Esophagus (tissue), 2 donors: ENCODE results near the gene FBLN2. TPM values are rescaled to one million over a fixed set of nuclear protein-coding genes. Genes with fewer than 3 reads are reported as not detected.

Source experiments
- H3K27ac ChIP-seq, 2 donors: one replicate each; pipeline ENCODE4 v1.5.1; 2013; ENCODE audit warnings: low read depth in 2 of 2, mild to moderate bottlenecking in 2 of 2, inconsistent platforms in 1 of 2, low read length in 1 of 2, moderate library complexity in 1 of 2
- H3K27me3 ChIP-seq, 2 donors: one replicate each; pipeline ENCODE4 v1.6.1; 2013; ENCODE audit warnings: low read length in 2 of 2, control low read depth in 1 of 2, mild to moderate bottlenecking in 1 of 2; ENCODE audit not compliant: insufficient read depth in 2 of 2, control insufficient read depth in 1 of 2
- H3K36me3 ChIP-seq, 2 donors: one replicate each; pipeline ENCODE4 v1.6.1; 2013; ENCODE audit warnings: low read length in 1 of 2; ENCODE audit not compliant: control insufficient read depth in 2 of 2, insufficient read depth in 2 of 2
- H3K4me1 ChIP-seq, 2 donors: one replicate each; pipeline ENCODE4 v1.6.1; 2013; ENCODE audit warnings: low read length in 1 of 2; ENCODE audit not compliant: control insufficient read depth in 2 of 2, insufficient read depth in 2 of 2
- H3K4me3 ChIP-seq, 2 donors: one replicate each; pipeline ENCODE4 v1.5.1; 2013; ENCODE audit warnings: low read length in 2 of 2, mild to moderate bottlenecking in 2 of 2, low read depth in 1 of 2, moderate library complexity in 1 of 2
- H3K9me3 ChIP-seq, 2 donors: one replicate each; pipeline ENCODE4 v1.6.1; 2013; ENCODE audit warnings: mild to moderate bottlenecking in 2 of 2, low read depth in 1 of 2, low read length in 1 of 2, moderate library complexity in 1 of 2; ENCODE audit not compliant: control insufficient read depth in 2 of 2, insufficient read depth in 1 of 2
- WGBS, 2 donors: extraction: QIAGEN DNeasy Blood & Tissue Kit; methylation state at CpG; one replicate each; pipeline ENCODE4 v1.1.7; 2013; 5-methylcytosine and 5-hydroxymethylcytosine counted together
- polyA plus RNA-seq, 2 donors: library from polyadenylated mRNA; stranded (reverse); fragments of 200-250 nt; gene quantifications; one replicate each; pipeline ENCODE4 v1.2.3, GENCODE V29; 2013
- donor health status: healthy with polysubstance abuse.
- donor health status: Bipolar disorder and iron deficiency.

Gene FBLN2
- polyA plus RNA-seq, 2 donors = 2.7 to 6.0 TPM

DNA sequence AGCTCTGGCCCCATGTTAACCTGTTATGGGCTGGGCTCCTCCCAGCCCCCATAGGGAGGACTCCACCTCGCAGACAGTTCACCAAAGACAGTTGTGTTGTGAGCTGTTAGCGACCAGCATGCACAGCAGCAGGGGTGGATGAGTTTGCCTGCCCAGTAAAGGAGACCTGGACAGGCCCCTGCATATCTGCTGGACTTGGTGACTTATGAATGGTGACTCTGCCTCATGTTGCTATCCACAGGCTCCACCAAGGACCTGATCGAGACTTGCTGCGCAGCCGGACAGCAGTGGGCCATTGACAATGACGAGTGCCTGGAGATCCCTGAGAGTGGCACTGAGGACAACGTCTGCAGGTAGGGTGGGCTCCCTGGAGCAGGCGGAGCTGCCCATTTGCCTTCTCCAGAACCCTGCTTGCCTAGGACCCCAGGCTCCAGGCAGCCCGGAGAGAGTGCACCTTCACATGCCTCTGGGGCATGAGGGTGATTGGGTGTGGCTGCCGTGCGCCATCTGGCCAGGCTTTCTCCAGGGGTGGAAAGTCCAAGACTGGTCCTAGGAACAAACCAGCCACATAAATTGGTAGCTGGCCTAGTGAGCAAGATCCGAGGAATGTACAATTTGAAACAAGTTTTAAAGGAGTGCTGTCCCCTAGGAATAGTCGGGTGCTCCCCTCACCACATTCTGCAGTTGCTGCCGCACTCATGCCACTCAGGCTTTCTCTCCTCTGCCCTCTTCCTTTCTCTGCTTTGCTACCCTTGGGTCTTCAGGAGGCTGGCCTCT lies 59.1 kb downstream of the FBLN2 start:
- Histone ChIP-seq H3K27ac (no peak overlapping the region), H3K4me3 (no peak overlapping the region), H3K4me1 (no peaks in the 10 kb centered on the region), H3K27me3 (no peaks in the 10 kb centered on the region), H3K9me3 (peaks cover 0 to 5% of the 10 kb centered on the region in 2 donors), H3K36me3 (no peaks in the 10 kb centered on the region)
- WGBS, 2 donors = 80 to 82% methylated on average over 14 of the region's 14 CpGs

- H3K9me3 ChIP-seq = peaks cover 0 to 5% of the 10 kb centered on the region in 2 donors
- no peaks in the 10 kb centered on the region for H3K4me1 ChIP-seq
- 88 to 89% methylated on average over 20 of the region's 20 CpGs for WGBS, 2 donors
- H3K27me3 ChIP-seq = no peaks in the 10 kb centered on the region
- H3K36me3 ChIP-seq = no peaks in the 10 kb centered on the region
- no peak overlapping the region for H3K27ac ChIP-seq
- H3K4me3 ChIP-seq = no peak overlapping the region
These were observed 60.2 kb downstream of the FBLN2 start for GRCh38 chr3:13608969-13609725.

DNA sequence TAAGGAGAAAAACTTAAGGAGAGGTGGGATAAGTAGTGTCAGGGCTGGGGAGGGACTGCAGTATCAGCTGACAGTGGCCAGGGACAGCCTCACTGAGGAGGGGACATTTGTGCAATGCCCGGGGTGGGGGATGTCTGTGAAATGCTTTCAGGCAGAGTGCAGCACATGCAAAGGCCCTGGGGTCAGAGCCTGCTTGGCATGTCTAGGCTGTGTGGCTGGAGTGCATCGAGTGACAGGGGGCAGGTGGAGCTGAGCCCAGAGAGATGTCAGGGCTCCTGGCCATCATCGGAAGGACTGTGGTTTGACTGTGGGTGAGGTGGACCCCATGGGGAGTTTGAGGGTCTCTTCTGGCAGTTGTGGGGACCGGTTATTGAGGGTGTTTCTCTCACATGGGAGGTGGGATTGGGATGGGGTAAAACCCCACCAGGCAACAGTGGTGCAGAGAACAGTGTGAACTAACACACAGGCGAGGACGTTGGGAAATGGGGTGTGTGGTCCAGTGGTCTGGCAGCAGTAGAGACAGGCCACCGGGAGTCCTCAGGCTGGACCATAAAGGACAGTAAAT lies 61.2 kb downstream of the FBLN2 start:
- H3K27me3 ChIP-seq = no peaks in the 10 kb centered on the region
- 91 to 92% methylated on average over 7 of the region's 7 CpGs for WGBS, 2 donors
- no peaks in the 10 kb centered on the region for H3K36me3 ChIP-seq
- H3K27ac ChIP-seq = no peak overlapping the region
- H3K9me3 ChIP-seq = peaks cover 1 to 5% of the 10 kb centered on the region in 2 donors
- H3K4me1 ChIP-seq = no peaks in the 10 kb centered on the region
- no peak overlapping the region for H3K4me3 ChIP-seq

DNA sequence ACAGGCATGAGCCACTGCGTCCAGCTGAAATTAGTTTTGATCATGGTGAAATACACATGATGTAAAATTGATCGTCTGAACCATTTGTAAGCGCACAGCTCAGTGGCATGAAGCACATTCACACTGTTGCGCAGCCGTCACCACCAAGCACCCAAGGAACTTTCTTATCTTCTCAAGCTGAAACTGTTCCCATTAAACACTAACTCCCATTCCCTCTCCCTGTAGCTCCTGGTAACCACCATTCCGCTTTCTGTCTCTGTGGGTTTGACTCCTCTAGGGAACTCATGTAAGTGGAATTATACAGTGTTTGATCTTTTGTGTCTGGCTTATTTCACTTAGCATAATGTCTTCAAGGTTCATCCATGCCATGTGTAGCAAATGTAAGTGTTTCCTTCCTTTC lies 62.3 kb downstream of the FBLN2 start:
- no peak overlapping the region for H3K27ac ChIP-seq
- no peaks in the 10 kb centered on the region for H3K4me1 ChIP-seq
- no peaks in the 10 kb centered on the region for H3K27me3 ChIP-seq
- peaks cover 2 to 9% of the 10 kb centered on the region in 2 donors for H3K9me3 ChIP-seq
- WGBS, 2 donors = 89 to 95% methylated on average over 6 of the region's 6 CpGs
- peaks cover 0 to 2% of the 10 kb centered on the region in 2 donors for H3K36me3 ChIP-seq
- no peak overlapping the region for H3K4me3 ChIP-seq

DNA sequence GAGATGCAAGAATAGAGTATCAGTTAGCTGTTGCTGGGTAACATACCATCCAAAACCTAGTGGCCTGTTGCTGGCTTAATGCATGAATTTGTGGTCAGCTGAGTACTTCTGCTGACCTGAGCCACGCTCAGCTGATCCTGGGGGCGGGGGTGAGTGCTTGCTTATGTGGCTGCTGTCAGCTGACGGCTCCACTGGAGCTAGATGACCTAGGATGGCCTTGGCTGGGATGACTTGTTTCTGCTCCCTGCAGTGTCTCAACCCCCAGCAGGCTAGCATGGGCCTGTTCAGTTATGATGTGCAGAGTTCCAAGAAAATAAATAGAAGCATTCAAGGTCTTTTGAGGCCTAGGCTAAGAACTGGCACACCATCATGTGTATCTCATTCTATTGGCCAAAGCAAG lies 63.9 kb downstream of the FBLN2 start:
- Histone ChIP-seq H3K4me1 (no peaks in the 10 kb centered on the region), H3K27me3 (no peaks in the 10 kb centered on the region), H3K27ac (no peak overlapping the region), H3K4me3 (no peak overlapping the region), H3K36me3 (peaks cover 0 to 2% of the 10 kb centered on the region in 2 donors), H3K9me3 (peaks cover 2 to 11% of the 10 kb centered on the region in 2 donors)
- WGBS, 2 donors = 79 to 81% methylated on average over 3 of the region's 3 CpGs

- Histone ChIP-seq H3K27me3 (no peaks in the 10 kb centered on the region), H3K4me1 (no peaks in the 10 kb centered on the region), H3K27ac (no peak overlapping the region), H3K4me3 (no peak overlapping the region), H3K9me3 (peaks cover 2 to 11% of the 10 kb centered on the region in 2 donors), H3K36me3 (peaks cover 0 to 2% of the 10 kb centered on the region in 2 donors)
- WGBS, 2 donors = 90 to 92% methylated on average over 14 of the region's 14 CpGs
These were observed 64.6 kb downstream of the FBLN2 start for GRCh38 chr3:13613343-13614190.

GRCh38 chr3:13614607-13615006 lies 65.7 kb downstream of the FBLN2 start:
- WGBS, 2 donors = 87 to 91% methylated on average over 2 of the region's 2 CpGs

DNA sequence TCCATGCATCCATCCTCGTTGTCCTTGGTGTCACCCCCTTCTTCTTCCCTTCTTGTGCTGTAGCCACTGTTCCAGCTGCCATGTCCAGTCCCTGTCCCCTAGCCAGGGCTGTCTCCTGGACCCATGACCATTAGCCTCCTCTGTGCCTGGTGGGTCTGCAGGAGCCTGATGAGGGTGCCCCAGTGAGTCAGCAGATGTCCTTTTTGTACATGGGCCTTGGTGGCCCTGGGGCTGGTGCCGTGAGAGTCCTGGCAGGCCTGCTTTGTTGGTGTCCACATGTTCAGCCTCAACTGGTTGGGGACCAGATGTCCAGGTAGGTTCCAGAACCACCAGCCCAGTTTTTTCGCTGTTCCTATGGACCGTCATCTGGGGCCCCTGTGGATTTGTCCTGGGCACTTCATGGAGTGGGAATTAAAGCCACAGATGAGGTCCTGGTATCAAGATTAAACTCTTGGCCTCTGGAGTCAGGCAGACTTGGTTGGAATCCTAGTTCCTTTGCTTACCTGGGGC lies 66.1 kb downstream of the FBLN2 start:
- H3K36me3 ChIP-seq = peaks cover 0 to 2% of the 10 kb centered on the region in 2 donors
- no peak overlapping the region for H3K27ac ChIP-seq
- 92 to 93% methylated on average over 4 of the region's 4 CpGs for WGBS, 2 donors
- H3K27me3 ChIP-seq = no peaks in the 10 kb centered on the region
- H3K4me3 ChIP-seq = no peak overlapping the region
- H3K4me1 ChIP-seq = no peaks in the 10 kb centered on the region
- peaks cover 2 to 9% of the 10 kb centered on the region in 2 donors for H3K9me3 ChIP-seq

More at GRCh38 chr3:13614607-13615006, 65.7 kb downstream of the FBLN2 start:
- H3K9me3 ChIP-seq = peaks cover 2 to 11% of the 10 kb centered on the region in 2 donors
- no peaks in the 10 kb centered on the region for H3K4me1 ChIP-seq
- H3K4me3 ChIP-seq = no peak overlapping the region
- H3K27ac ChIP-seq = no peak overlapping the region
- H3K36me3 ChIP-seq = peaks cover 0 to 2% of the 10 kb centered on the region in 2 donors
- no peaks in the 10 kb centered on the region for H3K27me3 ChIP-seq

DNA sequence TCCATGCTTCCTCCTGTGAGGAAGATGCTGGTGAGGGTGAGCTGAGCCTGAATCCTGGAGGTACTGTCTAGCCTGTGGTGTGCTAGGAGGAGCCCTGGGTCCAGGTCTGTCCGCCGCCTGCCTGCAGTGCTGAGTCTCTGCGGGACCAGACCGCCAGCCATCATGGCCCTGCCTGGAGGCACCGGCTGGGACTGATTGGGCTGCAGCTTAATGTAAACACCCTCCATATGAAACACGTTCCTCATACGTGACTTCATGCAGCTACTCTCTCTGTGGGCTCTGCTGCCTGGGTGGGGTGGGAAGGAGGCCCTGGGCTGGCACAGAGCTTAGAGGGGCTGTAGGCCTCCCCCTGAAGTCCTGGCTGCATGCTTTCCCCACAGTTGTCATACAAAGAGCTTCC lies 67.4 kb downstream of the FBLN2 start:
- 82 to 90% methylated on average over 7 of the region's 7 CpGs for WGBS, 2 donors

More for the DNA sequence above, 67.4 kb downstream of the FBLN2 start:
- Histone ChIP-seq H3K9me3 (peaks cover 2 to 8% of the 10 kb centered on the region in 2 donors), H3K36me3 (peaks cover 0 to 2% of the 10 kb centered on the region in 2 donors), H3K27me3 (no peaks in the 10 kb centered on the region), H3K4me1 (no peaks in the 10 kb centered on the region), H3K27ac (no peak overlapping the region), H3K4me3 (no peak overlapping the region)
